ENCODE data around the gene GNAS.

GNAS gene

GRCh38 chr20:58901488-58902402 lies 49.2 kb downstream of the GNAS start:
- no peak for DNase-seq

GRCh38 chr20:58903614-58904013 lies 51.1 kb downstream of the GNAS start:
- DNase-seq, result no peak

GRCh38 chr20:58905236-58905635 lies 52.7 kb downstream of the GNAS start:
- DNase-seq, result no peak

GRCh38 chr20:58906111-58906510 lies 53.6 kb downstream of the GNAS start:
- no peak for DNase-seq

GRCh38 chr20:58906894-58907293 lies 54.4 kb downstream of the GNAS start:
- no peak for DNase-seq

- DNase-seq, result peak; percentile 69
Observed at GRCh38 chr20:58907320-58908137, 55.0 kb downstream of the GNAS start.

GRCh38 chr20:58908221-58908620 lies 55.7 kb downstream of the GNAS start:
- no peak for DNase-seq

GRCh38 chr20:58908941-58909340 lies 56.4 kb downstream of the GNAS start:
- no peak for DNase-seq

GRCh38 chr20:58909585-58909984 lies 57.1 kb downstream of the GNAS start:
- no peak for DNase-seq

- no peak for DNase-seq
Observed at GRCh38 chr20:58910473-58910872, 58.0 kb downstream of the GNAS start.

- no peak for DNase-seq
Observed at GRCh38 chr20:58911309-58911708, 58.8 kb downstream of the GNAS start.

- no peak for DNase-seq
Observed at GRCh38 chr20:58911970-58912369, 59.5 kb downstream of the GNAS start.

GRCh38 chr20:58913079-58913478 lies 60.6 kb downstream of the GNAS start:
- DNase-seq, result no peak

- DNase-seq, result no peak
Observed at GRCh38 chr20:58918621-58919020, 66.1 kb downstream of the GNAS start.

- DNase-seq, result peak; percentile 36
Observed at GRCh38 chr20:58921564-58921963, 69.0 kb downstream of the GNAS start.

- DNase-seq, result no peak
Observed at GRCh38 chr20:58922036-58922435, 69.5 kb downstream of the GNAS start.

- no peak for DNase-seq
Observed at GRCh38 chr20:58923117-58923712, 70.7 kb downstream of the GNAS start.

GRCh38 chr20:58926802-58927489 lies 74.4 kb downstream of the GNAS start:
- no peak for DNase-seq

- no peak for DNase-seq
Observed at GRCh38 chr20:58927490-58928061, 75.1 kb downstream of the GNAS start.

- DNase-seq, result no peak
Observed at GRCh38 chr20:58930496-58930895, 78.0 kb downstream of the GNAS start.

- no peak for DNase-seq
Observed at GRCh38 chr20:58932170-58932569, 79.7 kb downstream of the GNAS start.

- DNase-seq, result no peak
Observed at GRCh38 chr20:58938078-58938477, 85.6 kb downstream of the GNAS start.

GRCh38 chr20:58938541-58938940 lies 86.0 kb downstream of the GNAS start:
- DNase-seq, result no peak
